NCI-H1930 (cell line): ENCODE data around the gene CSNK1A1L.

Experiments
- DNase-seq, 2 experiments: peaks; one replicate each; lab custom pipeline; 2025; lab: John Stamatoyannopoulos, UW

The CSNK1A1L gene

DNA sequence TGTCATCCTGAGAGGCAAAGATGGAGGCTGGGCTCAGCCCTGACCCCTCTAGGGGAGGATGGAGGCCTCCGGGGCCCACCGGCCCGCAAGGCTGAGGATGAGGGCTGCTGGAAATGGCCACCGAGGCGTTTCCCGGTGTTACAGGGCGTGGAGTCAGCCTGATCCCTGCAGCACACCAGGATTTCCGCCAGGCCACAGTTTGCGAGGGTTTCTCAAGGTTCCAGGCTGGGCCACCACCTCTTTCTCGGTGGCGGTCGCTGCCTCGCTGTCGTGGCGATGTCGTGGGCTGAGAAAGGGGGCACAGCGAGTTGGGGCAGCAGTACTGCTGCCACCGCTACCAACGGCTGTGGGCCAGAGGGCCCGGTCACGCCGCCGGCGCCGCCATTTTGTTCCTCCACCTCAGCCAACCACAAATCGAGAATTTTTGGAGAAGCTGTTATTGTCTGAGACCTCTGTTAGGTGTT, at the start of gene CSNK1A1L:
CSNK1A1L (minus strand) TSS at position 414 of the 464 bp plus-strand sequence; CDS start at position 6, 408 bp downstream.
- no peak for DNase-seq

DNA sequence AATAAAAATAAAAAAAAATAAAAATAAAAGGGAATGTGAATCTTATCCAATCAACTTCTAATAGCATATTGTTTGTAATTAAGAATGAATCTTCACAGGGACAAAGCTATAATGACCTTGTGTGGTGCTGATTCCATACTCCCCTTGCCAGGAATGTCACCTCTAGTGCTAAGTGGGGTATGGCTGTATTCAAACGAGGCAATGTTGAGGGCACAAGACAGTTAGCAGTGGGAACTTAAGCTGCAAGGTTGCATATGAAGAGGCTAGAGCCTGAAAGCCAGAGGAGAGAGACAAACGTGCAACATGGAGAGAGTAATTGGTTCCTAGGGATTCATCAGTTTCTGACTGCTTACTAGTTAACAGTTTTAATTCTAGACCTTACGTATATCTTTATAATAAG, 43.9 kb upstream of the CSNK1A1L start:
- no peak for DNase-seq

DNA sequence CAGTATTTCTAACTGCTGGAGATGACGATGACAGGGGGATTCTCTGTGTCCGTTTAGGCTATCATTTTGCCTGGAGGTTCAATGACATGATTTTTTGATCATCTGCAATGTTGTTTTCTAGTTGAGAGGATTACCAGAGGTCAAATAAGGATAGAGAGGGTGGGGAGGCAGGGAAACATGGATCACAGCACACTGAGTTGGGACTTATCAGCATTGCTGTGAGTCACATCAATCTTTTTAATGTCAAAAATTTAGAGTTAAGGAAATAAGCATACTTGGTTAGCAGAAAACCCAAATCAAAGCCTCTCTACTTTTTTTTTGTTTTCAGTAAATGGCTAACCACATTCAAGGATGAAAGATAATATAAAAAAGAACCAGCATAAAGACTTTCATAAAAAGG, 43.0 kb upstream of the CSNK1A1L start:
- no peak for DNase-seq

DNA sequence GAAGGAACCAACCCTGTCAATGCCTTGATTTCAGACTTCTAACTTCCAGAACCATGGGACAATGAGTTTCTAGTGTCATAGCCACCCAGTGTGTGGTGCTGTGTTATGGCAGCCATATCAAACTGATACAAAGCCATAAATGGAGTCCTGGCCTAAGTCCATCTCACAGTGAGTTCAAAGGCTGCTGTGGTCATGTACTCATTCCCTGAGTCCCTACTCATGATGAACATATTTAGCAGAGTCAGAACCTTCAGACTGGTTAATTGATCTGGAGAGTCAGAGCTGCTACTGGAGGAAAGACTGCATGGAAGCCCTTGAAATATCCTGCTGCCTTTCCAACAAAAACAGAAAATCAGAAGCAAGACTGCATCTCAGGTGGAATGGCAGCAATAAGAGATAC, 39.2 kb upstream of the CSNK1A1L start:
- no peak for DNase-seq

DNA sequence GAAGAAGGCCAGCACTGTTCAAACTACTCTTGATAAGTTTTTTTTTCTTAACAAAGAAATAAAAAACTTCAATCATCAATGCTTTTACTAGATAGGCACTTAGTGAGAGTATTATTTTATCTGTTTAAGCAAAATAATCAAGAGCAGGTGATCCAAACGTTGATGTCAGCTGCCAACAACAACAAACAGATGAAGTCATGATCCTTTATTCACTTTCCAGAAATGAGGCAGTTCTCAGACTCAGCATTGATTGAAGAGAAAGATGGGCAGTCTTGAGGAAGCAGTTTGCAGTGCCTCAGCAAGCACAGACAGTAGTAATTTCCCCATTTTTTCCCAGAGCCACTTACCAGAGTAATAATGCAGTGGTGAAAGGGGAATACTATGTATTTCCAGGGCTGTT, 38.4 kb upstream of the CSNK1A1L start:
- DNase-seq, result no peak

DNA sequence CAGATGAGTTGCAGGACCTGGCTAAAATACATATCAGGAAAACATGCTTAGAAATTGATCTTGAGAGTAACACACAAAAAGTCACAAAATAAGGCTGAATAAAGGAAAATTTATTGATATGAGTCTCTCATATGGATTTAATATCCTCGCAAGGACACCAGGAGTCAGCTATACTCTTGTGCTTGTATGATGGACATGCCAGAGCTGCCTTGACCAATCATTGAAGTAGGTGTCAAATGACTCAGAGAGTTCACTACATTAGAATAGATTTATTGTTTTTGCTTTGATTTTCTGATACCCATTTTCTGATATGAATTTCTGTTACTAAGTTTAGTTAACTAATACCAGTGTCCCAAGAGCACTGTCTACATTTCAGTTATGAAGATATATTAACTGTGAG, 37.4 kb upstream of the CSNK1A1L start:
- DNase-seq, result no peak

DNA sequence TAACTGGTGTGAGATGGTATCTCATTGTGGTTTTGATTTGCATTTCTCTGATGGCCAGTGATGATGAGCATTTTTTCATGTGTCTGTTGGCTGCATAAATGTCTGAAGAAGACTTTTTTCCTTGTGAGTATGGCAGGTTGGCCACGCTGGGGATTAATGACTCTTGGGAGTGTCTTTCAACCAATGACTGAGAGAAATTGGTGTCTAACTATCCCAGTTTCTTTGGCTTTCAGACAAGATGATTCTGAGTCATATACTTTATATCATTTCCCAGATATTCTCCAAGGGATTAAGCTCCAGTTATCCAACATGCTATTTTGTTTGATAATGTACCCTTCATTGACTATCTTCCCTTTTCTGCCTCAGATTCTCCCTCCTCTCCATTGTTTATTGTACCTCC, 35.5 kb upstream of the CSNK1A1L start:
- DNase-seq, result no peak

DNA sequence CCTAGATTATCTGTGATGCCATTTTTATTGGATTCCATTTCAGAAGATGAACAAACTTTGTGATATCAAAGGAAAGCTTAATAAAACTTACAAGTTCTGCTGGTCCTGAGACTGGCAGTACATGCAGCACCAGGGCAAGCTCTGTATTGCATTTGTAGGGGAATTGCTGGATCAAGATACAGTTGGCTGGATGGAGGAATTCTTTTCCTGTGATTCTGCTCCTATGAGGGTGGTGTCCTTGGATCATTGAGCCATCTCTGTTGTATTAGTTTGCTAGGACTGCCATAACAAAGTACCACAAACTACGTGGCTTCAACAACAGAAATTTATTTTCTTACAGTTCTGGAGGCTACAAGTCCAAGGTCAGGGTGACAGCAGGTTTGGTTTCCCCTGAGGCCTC, 33.9 kb upstream of the CSNK1A1L start:
- no peak for DNase-seq

DNA sequence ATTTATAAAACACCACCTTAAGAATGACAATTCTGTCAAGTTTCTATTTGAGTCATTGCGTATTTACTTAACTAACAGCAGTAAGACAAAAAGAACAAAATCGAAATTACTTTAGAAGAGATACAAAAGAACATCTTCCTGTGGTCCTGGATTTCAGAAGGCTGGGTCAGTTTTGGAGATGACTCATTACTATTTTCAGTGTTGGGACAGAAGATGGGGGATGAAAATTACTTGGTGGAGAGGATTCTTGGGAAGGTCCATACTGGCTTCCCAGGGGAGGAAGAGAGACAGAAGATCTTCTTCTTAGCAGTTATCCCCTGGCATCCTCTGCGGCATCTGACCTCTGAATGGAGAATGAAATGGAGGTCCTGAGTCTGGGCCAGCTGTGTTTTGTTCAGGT, 33.5 kb upstream of the CSNK1A1L start:
- DNase-seq, result no peak

DNA sequence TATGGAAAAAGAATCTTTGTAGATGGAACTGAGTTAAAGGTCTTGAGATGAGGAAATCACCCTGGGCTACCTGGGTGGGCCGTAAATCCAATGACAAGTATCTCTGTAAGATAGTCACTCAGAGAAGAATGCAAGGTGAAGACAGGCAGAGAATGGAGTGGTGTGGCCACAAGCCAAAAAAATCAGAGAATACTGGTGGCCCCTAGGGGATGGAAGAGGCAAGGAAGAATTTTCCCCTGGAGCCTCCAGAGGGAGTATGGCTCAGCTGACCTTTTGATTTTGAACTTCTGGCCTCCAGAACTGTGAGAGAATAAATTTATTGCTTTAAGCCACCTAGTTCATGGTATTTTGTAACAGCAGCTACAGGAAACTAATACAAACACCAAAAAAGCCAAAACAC, 32.7 kb upstream of the CSNK1A1L start:
- no peak for DNase-seq

DNA sequence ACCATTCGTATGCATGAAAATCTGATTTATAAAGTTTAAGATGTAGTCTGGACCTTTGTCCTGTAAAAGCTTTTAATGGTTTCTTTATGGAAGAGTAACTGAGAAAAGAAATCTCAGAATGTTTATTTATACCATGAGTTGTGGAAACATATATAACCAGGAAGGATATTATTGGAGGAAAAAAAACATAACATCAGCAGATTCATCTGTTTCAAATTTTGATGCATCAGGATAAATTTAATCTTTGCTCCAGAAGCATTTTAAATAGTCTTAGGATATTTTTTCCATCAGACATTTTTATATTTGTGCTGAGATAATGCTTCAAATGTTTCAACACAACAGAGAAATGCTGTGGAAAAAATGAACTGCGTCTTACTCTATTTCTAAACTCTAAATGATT, 31.2 kb upstream of the CSNK1A1L start:
- no peak for DNase-seq

DNA sequence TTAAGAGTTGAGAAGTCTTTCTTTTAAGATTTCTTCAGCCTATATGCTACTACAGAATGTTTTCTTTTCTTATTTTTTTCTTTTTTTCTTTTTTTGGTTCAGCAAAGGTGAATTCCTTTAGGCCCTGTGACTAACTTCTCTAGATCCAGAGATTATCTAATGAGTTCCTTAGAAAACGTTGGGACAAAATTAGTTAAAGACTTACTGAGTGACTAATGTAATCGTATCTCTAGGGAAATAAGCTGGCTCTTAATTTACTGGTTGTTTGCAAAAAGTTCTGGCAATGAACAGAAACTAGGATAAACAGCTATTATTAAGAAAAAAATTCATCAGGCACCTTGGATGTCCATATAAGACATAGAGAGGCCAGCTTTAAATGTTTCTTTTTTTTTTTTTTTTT, 30.7 kb upstream of the CSNK1A1L start:
- DNase-seq, result no peak

DNA sequence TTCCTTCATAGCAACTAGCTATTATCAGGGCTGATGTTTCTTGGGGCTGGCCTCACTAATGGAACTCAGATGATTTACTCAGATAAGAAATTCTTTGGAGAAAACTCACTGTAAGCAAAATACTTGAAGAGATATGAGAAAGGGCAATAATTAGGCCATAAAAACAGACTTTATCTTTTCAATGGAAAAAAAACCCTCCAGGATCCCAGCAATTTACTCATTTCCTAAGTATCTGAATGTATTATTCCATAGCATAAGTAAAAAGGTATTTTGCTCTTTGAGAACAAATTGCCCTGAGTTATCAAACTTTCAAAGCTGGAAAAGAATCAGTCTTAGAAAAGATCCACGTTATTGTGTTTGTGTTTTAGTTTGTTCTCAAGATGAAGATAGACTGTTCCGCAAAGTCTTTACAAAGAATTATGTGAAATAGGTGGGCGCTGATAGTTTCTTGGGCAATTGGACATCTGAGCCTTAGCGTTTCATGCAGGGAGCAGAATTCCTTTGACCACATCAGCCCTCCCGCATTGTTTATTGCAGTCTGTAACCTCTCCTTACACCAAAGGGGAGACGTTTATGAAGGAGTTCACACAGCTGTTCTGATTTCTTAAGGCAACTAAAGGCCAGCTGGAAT, 29.1 kb upstream of the CSNK1A1L start:
- DNase-seq, result no peak

DNA sequence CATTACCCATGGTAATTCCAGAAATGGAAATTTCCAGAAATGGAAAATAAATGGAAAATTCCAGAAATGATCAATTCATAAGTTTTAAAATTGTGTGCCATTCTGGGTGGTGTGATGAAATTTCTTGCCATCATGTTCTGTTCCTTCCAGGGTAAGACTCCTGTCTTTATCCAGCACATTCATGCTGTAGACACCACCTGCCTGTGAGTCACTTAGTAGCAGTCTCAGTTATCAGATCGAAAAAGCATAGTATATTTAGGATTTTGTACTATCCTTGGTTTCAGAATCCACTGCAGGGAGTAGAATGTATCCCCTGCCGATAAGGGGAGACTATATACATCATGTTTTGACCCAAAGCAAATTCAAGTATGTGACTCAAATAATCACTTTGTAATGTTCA, 26.7 kb upstream of the CSNK1A1L start:
- no peak for DNase-seq

DNA sequence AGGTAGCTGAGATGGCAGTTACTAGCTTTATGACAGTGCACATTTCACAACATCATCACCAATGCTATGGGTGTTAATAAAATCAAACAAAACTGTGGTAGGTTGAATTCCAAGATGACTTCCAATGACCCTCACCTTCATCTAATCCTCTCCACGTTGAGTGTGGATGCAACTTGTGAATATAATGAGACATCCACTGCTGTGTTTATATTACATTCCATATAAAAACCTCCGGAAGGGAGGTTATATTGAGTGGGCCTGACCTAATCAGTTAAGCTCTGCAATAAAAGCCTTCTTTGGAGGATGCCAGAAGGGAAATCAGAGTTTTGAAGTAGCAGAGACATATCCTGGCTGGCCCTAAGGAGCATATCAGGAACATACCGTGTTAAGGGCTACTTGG, 25.6 kb upstream of the CSNK1A1L start:
- DNase-seq, result no peak

DNA sequence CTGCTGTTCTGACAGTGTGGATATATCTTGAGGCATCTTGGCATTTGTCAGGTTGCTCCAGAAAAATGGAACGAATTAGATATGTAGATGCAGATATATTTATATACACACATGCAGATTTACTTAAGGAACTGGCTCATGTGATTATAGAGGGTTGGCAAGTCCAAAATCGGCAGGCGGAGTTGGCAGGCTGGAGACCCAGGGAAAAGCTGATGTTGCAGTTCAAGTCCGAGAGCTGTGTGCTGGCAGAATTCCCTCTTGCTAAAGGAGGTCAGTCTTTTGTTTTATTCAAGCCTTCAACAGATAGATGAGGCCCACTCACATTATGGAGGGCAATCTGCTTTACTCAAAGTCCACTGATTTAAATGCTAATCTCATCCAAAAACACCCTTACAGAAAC, 24.4 kb upstream of the CSNK1A1L start:
- DNase-seq, result no peak

DNA sequence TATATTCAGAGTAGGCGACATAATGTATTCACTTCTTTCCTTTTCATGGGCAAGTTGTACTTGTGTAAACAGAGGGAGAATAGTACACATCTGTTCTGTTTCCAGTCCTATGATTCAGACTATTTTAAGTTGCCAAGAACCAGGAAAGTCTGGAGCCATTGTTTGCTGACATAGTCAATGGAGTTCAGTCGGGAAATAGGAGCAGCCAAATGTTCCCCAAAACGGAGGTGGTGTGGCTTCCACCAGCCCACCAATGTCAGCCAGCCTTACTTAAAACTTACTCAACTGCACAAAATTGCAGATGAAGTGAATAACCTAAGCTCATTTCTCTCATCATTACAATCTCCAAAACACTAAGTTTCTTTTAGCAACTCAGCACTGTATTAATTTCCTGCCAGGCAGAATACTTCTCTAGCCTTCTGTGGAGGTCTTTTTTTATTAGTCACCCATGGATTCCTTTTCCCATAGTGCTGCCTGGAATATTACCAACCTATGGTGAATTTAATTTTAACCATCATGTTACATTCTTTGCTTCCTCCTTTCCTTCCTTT, 22.3 kb upstream of the CSNK1A1L start:
- no peak for DNase-seq

DNA sequence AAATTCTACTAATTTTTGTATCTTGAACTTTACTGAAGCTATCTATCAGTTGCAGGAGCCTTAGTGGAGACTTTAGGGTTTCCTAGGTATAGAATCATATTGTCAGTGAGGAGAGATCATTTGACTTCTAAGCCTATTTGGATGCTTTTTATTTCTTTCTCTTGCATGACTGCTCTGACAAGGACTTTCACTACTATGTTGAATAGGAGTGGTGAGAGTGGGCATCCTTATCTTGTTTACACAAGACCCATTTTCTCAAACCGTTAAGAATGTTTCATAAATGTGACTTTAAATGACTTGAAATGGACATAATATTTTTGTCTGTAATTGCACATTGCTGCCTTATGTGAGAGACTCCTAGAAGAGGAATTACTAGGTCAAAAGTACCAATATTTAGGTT, 17.9 kb upstream of the CSNK1A1L start:
- no peak for DNase-seq

DNA sequence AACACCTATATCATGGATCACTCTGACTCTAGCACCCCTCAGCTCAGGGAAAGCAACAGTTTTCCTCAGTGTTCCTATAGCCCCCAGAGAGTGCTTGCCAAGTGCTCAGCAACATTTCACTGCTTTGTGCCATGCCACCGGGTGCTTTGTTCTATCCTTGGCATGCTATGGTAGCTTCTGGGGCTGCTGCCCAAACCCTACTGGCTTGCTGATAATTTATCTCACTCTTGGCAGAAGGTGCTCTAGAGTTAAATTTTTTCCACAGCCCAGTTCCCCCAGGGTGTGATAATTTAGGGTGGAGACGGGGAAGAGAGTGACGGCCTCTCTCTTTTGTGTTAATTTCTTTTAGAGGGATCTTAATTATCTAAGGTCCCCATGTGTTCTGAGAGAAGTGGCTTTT, 12.6 kb upstream of the CSNK1A1L start:
- no peak for DNase-seq

DNA sequence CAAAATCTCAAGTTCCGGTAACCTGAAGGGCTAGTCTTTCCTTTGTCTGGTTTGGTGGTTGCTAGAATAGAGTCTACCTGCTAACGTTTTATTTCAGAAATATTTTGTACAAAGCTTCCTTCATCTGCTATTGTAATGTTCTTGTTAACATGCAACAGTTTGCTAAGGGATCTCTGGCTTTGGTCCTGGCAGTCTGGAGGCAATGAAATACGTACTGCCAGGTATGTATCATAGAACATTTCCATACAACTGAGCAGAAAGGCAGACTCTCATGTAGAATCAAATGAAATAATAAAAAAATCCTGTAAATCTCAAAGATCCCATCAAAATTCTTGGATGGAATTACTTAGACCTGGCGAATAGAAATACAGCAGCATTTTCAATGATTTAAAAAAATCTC, 8.8 kb upstream of the CSNK1A1L start:
- DNase-seq, result no peak

DNA sequence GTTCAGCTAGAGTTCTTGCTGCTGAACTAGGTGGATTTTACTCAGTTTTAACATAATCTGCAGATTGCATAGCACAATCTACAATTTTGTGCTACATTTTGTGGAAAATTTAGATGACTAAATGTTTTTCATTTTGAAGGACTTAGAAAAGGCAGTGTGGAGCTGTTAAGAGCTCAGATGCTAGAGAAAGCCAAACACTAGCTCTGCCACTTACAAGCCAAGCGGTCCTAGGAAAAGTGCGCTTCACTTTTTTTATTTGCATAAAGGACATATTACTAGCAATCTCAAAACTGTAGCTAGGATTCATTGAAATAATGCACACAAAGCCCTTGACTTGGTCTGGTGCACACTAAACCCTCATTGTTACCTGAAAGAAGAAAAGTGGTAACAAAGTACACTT, 8.1 kb upstream of the CSNK1A1L start:
- DNase-seq, result no peak

DNA sequence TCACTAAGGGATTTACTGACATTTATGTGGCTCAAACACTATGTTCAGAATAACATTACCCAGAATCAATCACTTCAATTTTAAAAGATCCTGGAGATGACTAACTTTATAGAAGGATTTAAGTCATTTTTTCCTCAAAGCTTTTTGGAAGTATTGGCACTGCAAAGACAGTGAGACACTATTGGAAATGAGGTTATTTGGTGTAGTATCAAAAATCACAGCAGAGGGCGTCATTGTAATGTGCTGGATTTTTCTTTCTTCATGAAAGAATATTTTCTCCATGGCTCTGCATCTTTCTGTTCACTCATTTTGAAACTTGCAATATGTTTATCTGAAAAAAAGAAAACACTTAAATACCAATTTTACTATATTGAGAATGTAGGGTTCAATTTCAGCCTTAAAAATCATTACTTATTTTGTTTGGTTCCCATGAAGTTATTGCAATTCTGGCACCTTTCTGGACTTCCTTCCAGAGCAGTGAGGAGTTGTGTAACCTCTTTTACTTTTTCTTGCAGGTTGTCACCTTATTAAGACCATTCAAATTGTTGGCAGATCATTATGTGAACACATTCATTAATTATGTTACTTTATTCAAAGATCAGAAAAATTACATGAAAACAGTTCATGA, 3.7 kb upstream of the CSNK1A1L start:
- DNase-seq, result peak in 1 of 2 experiments; percentile 26

DNA sequence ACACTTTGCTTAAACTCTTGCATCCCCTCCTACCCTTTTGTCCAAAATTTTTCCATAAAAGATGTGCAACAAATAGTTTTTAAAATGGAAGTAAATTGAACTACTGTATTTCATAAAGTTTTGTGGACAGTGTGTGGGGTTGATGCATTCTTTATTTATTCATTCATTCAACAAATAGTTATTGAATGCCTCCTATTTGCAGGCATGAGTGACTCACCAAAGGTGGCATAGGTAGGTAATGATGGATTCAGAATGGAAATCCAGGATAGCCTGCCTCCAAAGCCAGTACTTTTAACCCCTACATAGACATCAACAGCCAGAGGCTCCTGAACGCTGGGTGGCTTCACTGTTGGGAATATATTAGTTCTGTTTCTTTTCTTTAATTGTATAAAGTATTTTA, 2.4 kb upstream of the CSNK1A1L start:
- no peak for DNase-seq

DNA sequence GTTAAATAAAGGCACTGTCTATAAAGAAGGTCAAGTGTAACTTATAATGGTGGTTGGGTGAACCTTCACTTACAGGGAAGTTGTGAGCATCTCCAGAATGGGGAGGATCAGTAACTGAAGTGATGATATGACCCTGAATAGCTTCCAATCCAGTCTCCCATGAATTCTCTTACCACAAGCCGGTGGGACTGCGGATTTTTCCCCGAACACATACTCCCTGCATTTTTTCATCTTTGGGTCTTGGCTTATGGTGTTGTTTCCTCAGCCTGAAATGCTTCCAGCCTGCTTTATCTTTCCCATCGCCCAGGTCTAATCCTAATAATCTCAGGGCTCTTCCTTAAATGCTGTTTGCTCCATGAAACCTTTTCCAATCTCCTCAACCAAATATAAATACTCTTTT, 2.0 kb upstream of the CSNK1A1L start:
- no peak for DNase-seq
